Choroid plexus epithelial cell (primary cell): Measurements from ENCODE around the gene NUCB1.
A peak's percentile ranks its signal among the peaks of the same experiment; 100 is the strongest.
"Not testable (repeated sequence)": the region's sequence is repeated elsewhere in the genome, so short reads cannot be mapped to it uniquely, and the experiment has no call there.

ENCODE experiments used
- DNase-seq: peaks from one replicate; pipeline ENCODE4 v3.0.0-alpha.2; 2010; ENCODE audit warnings: low read depth
- H3K4me3 ChIP-seq: 2 replicates; pipeline ENCODE4 v1.5.1; 2011; ENCODE audit warnings: low read depth, mild to moderate bottlenecking, control low read depth, low read length, moderate library complexity
- CTCF ChIP-seq: conservative IDR thresholded peaks from 2 replicates; pipeline ENCODE4 v1.5.1; 2011; ENCODE audit warnings: low read depth, mild to moderate bottlenecking, control low read depth, inconsistent platforms, low read length, moderate library complexity

NUCB1 gene

GRCh38 chr19:48921721-48922500 is 21.8 kb downstream of the NUCB1 start:
- H3K4me3 ChIP-seq = no peak overlapping the region
- DNase-seq = no peak
- TF ChIP-seq CTCF = no peak

GRCh38 chr19:48922548-48923490 is 22.7 kb downstream of the NUCB1 start:
- TF ChIP-seq CTCF = no peak
- DNase-seq = no peak
- no peak overlapping the region for H3K4me3 ChIP-seq

- no peak for TF ChIP-seq CTCF
- DNase-seq = peak; percentile 13
- no peak overlapping the region for H3K4me3 ChIP-seq
Observed at GRCh38 chr19:48925240-48925843, 25.2 kb downstream of the NUCB1 start.

- not testable (repeated sequence) for DNase-seq
Observed at GRCh38 chr19:48925890-48926289, 25.8 kb downstream of the NUCB1 start.

GRCh38 chr19:48926909-48927308 is 26.8 kb downstream of the NUCB1 start:
- DNase-seq = peak; percentile 95
- no peak overlapping the region for H3K4me3 ChIP-seq
- no peak for TF ChIP-seq CTCF

More at GRCh38 chr19:48925890-48926289, 25.8 kb downstream of the NUCB1 start:
- not testable (repeated sequence) for H3K4me3 ChIP-seq

- H3K4me3 ChIP-seq, DNase-seq: not testable (repeated sequence)
Observed at GRCh38 chr19:48927692-48928091, 27.6 kb downstream of the NUCB1 start.

GRCh38 chr19:48928164-48929025 is 28.3 kb downstream of the NUCB1 start:
- DNase-seq = no peak
- TF ChIP-seq CTCF = no peak
- no peak overlapping the region for H3K4me3 ChIP-seq
